GM21381 (cell line): Measurements from ENCODE around the gene MEGF8.
A peak's percentile ranks its signal among the peaks of the same experiment; 100 is the strongest.

Source experiments
- ATAC-seq: cut with Tn5 transposase; IDR thresholded peaks from one replicate; pipeline ENCODE4 v1.9.1; 2021; ENCODE audit warnings: mild to moderate bottlenecking, moderate library complexity; ENCODE audit not compliant: unreplicated experiment

The MEGF8 gene

DNA sequence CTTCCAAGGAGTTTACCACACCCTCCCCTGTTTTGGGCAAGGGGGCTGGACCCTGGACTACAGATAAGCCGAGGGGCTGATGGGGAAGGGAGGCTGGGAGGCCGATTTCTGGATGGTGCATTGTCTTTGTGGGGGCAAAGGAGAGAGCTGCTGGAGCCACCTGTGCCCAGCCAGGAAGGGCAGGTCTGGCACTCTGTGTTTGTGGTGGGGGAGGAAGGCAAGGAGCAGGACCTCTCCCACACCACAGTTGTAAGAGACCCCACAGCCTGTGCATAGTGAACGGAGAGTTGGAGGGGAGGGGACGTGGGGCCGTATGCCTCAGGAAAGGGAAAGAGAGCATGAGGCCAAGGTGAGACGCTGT lies 39.5 kb upstream of the MEGF8 start:
- no peak for ATAC-seq

DNA sequence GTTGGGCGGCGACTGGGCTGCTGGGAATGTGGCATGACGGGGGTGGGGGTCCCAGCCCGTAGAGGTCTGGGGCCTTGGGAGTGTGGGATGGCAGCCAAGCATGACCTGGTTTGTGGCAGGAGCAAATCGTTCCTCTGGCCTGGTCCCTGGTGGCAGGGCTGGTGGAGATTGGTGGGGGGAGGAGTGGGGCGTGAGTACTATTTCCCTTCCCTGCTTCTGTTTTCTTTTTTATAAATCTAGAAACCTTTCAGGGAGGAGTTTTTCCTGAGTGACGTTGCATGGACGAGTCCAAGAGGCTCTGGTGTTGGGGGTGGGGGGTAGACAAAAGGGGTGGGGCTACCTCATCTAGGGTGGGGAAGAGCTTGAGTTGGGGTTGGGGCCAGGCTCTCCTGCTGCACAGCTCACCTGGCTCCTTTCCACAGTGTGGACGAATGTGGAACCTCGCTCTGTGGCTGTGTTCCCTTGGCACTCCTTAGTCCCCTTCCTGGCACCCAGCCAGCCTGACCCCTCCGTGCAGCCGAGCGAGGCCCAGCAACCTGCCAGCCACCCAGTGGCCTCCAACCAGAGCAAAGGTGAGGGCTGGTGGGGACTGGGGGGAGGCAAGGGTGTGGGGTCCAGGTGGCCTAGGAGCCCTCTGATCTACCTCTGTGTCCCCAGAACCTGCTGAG lies 39.0 kb upstream of the MEGF8 start:
- no peak for ATAC-seq

DNA sequence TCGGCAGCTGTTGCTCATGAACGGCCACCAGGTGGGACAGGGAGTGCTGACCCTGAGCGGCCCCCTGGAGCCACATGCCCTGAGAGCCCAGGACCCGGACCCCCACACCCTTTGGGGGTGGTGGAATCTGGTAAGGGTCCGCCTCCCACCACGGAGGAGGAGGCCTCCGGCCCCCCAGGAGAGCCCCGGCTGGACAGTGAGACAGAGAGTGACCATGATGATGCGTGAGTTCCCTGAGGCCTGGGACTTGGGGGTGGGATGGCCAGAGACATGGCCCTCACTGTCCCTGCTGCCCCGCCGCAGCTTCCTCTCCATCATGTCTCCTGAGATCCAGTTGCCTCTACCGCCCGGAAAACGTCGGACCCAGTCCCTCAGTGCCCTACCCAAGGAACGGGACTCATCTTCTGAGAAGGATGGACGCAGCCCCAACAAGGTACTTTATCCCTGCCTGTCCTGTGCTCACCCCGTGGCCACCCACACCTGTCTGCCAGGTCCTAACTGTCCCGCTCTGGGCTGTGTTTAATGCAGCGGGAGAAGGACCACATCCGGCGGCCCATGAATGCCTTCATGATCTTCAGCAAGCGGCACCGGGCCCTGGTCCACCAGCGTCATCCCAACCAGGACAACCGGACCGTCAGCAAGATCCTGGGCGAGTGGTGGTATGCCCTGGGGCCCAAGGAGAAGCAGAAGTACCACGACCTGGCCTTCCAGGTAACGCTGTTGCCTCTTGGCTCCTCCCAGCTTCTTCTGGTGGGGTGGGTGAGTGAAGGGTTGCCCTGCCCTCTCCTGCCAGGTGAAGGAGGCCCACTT lies 38.2 kb upstream of the MEGF8 start:
- no peak for ATAC-seq

DNA sequence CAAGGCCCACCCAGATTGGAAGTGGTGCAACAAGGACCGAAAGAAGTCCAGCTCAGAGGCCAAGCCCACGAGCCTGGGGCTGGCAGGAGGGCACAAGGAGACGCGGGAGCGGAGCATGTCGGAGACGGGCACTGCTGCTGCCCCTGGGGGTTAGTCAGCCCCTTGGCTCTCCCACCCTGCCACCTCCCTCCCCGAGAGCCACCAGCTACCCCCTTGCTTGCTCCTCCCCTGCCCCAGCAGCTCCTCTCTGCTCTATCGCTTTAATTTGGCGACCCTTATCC lies 37.7 kb upstream of the MEGF8 start:
- ATAC-seq = no peak

DNA sequence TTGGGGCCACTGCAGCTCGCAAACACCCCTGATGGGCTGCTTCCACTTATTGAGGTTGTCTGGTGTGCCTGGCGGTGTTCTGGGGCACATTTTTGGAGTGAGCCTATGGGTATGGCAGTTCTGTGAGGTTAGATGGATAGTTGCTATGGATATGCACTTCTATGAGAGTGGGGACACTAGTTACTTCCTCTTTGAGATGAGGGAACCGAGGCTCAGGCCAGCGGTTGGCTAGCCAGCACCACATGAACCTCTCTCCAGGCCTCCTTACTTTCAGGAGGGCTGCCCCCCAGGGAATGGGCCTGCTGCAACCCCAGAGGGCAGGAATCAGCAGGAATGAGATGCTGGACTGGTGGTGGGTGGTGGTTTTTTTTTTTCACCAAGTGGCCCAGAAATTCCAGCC lies 37.0 kb upstream of the MEGF8 start:
- no peak for ATAC-seq

DNA sequence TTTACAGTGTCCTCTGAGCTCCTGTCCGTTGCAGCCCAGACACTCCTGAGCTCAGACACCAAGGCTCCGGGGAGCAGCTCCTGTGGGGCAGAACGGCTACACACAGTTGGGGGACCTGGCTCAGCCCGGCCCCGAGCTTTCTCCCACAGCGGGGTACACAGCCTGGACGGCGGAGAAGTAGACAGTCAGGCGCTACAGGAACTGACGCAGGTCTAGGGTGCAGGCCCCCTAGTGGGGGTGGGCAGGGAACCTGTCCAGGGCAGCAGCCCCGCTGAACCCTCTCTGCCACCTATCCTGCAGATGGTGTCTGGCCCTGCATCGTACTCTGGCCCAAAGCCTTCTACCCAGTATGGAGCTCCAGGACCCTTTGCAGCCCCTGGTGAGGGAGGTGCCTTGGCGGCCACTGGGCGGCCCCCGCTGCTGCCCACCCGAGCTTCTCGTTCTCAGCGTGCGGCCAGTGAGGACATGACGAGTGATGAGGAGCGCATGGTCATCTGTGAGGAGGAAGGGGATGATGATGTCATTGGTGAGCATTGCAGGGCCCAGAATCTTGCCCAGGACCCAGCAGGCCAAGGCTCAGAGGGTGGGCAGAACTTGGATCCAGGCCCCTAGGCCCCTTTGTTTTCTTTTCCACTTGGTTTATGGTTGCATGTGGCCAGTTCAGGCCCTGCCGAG lies 36.4 kb upstream of the MEGF8 start:
- ATAC-seq = no peak

DNA sequence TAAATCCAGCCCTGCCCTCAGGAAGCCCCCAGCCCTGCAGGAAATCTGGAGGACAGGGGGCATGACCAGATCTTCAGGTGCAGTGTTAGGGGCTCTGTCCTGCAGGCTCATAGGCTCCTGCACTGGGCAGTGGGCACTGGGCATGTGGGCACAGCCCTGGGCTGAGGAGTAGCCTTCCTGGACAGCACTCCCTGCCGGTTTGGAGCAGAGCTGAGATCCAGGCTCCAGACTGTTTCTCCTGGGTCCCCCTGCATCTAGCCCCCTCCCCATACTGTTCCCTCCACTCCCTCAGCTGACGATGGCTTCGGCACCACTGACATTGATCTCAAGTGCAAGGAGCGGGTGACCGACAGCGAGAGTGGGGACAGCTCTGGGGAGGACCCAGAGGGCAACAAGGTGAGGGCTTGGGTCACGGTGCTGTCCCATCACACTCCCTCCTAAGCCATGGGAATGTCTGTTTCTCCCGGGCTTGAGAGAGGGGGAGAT lies 35.8 kb upstream of the MEGF8 start:
- ATAC-seq = no peak

DNA sequence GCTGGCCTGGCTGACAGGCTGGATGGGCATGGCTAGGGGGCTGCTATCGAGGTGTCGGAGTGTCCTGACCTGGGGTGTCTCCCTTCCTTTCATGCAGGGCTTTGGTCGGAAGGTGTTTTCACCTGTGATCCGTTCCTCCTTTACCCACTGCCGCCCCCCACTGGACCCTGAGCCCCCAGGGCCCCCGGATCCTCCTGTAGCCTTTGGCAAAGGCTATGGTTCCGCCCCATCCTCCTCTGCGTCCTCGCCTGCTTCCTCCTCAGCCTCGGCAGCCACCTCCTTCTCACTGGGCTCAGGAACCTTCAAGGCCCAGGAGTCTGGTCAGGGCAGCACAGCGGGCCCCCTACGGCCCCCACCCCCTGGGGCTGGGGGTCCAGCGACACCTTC lies 35.3 kb upstream of the MEGF8 start:
- ATAC-seq = no peak

DNA sequence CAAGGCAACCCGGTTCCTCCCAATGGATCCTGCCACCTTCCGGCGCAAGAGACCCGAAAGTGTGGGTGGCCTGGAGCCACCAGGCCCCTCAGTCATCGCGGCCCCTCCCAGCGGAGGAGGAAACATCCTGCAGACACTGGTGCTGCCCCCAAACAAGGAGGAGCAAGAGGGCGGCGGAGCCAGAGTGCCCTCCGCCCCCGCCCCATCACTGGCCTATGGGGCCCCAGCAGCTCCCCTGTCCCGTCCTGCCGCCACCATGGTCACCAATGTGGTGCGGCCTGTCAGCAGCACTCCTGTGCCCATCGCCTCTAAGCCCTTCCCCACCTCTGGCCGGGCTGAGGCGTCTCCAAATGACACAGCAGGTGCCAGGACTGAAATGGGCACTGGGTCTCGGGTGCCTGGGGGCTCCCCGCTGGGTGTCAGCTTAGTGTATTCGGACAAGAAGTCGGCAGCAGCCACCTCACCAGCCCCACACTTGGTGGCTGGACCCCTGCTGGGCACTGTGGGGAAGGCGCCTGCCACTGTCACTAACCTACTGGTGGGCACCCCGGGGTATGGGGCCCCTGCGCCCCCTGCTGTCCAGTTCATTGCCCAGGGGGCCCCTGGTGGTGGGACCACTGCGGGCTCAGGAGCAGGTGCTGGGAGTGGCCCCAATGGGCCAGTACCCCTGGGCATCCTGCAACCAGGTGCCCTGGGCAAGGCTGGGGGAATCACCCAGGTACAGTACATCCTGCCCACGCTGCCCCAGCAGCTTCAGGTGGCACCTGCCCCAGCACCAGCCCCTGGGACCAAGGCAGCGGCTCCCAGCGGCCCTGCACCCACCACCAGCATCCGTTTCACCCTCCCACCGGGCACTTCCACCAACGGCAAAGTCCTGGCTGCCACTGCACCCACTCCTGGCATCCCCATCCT lies 34.7 kb upstream of the MEGF8 start:
- no peak for ATAC-seq

DNA sequence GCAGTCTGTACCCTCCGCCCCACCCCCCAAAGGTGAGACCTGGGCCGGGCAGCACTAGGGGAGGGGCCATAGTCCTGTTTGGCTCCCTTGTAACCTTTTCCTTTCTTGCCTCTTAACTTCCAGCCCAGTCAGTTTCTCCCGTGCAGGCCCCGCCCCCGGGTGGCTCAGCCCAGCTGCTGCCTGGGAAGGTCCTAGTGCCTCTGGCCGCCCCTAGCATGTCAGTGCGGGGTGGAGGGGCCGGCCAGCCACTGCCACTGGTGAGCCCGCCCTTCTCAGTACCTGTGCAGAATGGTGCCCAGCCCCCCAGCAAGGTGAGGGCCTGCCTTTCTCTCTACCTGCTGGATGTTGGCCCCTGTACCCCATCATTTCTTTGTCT lies 34.0 kb upstream of the MEGF8 start:
- ATAC-seq = no peak

DNA sequence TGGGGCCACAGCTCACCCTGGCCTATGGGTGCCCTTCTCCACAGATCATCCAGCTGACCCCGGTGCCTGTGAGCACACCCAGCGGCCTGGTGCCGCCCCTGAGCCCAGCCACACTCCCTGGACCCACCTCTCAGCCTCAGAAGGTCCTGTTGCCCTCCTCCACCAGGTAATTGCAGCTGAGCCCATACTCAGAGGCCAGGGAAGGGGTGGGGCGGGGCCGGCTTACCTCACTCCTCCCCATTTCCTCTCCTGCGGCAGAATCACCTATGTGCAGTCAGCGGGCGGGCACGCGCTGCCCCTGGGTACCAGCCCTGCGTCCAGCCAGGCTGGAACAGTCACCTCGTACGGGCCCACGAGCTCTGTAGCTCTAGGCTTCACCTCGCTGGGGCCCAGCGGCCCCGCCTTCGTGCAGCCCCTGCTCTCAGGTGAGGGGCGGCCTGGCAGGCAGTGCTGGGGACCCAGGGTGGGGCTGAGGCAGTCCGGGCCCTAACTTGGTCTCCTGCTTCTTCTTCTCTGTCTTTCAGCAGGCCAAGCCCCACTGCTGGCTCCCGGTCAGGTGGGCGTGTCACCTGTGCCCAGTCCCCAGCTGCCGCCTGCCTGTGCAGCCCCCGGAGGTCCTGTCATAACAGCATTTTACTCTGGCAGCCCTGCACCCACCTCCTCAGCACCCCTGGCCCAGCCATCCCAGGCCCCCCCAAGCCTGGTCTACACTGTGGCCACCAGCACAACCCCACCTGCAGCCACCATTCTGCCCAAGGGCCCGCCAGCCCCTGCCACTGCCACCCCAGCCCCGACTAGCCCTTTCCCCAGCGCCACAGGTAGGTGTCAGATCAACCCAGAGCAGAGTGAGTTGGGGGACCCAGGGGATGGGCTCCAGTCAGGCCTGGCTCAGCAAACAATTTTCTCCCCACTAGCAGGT lies 33.1 kb upstream of the MEGF8 start:
- no peak for ATAC-seq

DNA sequence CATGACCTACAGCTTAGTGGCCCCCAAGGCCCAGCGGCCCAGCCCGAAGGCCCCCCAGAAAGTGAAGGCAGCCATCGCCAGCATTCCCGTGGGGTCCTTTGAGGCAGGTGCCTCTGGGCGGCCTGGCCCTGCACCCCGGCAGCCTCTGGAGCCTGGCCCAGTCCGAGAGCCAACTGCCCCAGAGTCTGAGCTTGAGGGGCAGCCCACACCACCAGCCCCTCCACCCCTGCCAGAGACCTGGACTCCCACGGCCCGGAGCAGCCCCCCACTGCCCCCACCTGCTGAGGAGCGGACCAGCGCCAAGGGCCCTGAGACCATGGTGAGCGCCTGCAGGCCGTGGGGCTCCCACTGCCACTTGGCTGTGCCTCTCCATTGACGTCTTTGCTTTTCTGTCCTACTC lies 32.5 kb upstream of the MEGF8 start:
- no peak for ATAC-seq

DNA sequence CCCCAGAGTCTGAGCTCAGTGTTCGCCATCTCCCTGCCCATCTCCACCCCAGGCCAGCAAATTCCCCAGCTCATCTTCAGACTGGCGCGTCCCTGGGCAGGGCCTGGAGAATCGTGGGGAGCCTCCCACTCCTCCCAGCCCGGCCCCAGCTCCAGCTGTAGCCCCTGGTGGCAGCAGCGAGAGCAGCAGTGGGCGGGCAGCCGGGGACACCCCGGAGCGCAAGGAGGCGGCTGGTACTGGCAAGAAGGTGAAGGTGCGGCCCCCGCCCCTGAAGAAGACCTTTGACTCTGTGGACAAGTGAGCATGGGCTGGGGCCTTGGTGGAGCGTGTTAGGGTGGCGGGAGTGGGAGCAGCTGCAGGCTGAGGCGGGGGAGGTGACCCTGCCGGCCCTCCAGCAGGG lies 31.9 kb upstream of the MEGF8 start:
- no peak for ATAC-seq

DNA sequence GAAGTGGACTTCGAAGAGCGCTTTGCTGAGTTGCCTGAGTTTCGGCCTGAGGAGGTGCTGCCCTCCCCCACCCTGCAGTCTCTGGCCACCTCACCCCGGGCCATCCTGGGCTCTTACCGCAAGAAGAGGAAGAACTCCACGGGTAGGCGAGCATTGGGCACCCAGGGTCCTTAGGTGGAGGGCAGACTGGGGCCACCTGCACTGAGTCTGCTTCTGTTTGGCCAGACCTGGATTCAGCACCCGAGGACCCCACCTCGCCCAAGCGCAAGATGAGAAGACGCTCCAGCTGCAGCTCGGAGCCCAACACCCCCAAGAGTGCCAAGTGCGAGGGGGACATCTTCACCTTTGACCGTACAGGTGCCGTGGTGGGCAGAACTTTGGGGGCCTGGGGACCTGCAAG lies 31.5 kb upstream of the MEGF8 start:
- no peak for ATAC-seq

DNA sequence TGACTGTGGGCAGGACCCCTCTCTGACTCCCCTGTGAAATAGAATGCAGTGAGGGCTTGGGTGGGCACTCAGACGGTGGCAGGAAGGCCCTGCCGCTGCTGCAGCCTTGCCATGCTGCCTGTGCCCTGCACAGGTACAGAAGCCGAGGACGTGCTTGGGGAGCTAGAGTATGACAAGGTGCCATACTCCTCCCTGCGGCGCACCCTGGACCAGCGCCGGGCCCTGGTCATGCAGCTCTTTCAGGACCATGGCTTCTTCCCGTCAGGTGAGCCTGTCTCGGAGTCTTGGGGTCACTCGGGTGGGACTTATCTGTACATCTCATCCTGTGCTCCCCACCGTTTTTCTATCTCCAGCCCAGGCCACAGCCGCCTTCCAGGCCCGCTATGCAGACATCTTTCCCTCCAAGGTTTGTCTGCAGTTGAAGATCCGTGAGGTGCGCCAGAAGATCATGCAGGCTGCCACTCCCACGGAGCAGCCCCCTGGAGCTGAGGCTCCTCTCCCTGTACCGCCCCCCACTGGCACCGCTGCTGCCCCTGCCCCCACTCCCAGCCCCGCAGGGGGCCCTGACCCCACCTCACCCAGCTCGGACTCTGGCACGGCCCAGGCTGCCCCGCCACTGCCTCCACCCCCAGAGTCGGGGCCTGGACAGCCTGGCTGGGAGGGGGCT lies 30.8 kb upstream of the MEGF8 start:
- ATAC-seq = no peak

DNA sequence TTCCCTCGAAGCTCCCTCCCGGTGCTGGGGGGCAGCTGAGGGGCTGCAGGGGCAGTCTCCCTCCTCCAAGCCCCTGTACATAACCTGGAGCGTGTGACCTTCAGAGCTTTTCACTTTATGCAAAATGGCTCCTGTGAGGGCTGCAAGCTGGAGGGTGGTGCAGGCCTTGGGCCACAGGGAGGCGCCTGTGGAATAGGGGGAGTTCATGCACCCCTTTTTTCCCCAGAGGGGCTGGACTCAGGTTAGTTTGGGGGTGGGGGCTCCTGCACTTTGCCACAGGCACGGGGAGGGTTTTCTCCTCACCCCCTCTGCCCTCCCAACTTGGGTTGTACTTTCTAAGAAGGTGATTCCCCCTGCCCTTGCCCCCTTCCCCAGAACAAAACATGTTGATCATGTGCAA lies 30.1 kb upstream of the MEGF8 start:
- ATAC-seq = no peak

DNA sequence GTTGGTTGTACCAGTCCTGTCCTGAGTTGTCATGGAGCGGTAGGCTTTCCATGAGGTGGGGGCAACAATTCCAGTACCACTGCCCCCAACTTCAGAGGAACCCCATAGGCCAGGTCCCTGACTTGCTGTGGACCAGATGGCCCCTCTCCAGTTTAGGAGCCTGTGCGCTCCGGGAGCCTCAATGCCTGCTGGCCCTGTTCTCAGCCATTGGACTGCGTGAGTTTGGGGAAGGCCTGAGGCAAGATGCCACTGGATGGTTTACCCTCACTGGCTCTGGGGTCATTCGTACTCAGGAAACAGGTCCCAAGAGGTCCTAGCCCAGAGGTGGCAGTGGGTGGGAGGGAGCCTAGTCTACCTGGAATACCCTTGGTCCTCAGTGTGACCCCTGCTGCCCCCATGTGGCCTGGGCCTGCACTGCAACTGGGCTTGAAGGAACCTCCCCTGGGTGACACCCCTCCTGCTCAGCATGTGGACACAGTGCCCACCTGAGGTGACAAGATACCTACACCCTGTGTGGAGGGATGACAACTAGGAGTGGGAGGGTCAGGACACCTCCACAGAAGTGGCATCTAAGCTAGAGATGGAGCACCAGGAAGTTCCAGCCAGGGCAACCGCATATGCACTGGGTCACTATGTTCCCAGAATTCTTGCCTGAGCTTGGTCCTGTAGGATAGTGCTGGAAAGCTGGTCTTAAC lies 29.5 kb upstream of the MEGF8 start:
- ATAC-seq = no peak

DNA sequence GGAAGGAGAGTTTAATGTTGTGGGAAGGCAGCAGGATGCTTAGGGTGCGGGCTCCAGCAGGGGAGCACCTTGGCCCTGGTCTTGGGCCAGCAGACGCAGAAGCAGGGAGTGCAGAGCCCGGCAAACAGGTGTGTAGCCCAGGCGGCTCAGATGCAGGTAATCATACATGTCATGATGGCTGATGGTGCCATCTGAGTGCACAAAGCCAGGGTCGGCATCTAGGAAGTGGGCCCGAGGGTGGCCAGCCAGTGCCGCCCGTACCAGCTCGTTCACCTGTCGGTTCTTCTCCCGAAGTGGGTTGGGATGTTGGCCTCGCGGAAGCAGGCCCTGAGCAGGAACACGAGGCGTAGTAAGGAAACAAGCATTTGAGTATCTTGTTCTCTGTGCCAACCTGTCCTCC lies 28.4 kb upstream of the MEGF8 start:
- ATAC-seq = no peak

DNA sequence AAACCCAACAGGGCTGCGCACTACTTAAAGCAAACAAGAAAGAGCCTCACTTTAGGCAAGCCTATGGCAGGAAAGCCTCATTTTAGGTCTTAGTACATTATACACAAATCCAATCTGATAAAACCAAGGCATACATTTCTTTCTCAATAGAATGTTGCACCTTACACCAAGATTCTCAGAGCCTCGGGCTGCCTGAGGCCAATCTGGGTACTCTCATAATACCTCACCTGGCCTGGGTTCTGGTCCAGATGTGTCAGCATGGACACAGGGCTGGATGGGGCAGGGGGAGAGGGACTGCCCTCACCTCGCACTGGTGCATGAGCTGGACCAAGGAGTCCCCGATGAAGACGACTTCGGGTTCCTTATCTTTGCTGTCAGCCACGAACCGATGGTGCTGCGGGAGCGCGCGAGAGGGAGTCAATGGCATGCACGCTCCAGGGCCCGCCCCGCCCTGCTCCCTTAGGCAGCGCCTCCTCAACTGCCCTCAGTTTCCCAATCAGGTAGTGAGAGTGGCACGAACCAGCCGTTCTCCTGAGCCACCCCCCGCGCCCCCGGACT lies 23.7 kb upstream of the MEGF8 start, which contains the start of gene PRR19:
Gene PRR19, plus strand, starts transcription at position 487 of the 558 bp plus-strand sequence. CDS start 7,453 bp downstream, outside the sequence.
- ATAC-seq = peak; percentile 8
